Measurements from ENCODE around the gene IGFN1.
"Not testable (repeated sequence)": the region's sequence is repeated elsewhere in the genome, so short reads cannot be mapped to it uniquely, and the experiment has no call there.

Gene IGFN1

DNA sequence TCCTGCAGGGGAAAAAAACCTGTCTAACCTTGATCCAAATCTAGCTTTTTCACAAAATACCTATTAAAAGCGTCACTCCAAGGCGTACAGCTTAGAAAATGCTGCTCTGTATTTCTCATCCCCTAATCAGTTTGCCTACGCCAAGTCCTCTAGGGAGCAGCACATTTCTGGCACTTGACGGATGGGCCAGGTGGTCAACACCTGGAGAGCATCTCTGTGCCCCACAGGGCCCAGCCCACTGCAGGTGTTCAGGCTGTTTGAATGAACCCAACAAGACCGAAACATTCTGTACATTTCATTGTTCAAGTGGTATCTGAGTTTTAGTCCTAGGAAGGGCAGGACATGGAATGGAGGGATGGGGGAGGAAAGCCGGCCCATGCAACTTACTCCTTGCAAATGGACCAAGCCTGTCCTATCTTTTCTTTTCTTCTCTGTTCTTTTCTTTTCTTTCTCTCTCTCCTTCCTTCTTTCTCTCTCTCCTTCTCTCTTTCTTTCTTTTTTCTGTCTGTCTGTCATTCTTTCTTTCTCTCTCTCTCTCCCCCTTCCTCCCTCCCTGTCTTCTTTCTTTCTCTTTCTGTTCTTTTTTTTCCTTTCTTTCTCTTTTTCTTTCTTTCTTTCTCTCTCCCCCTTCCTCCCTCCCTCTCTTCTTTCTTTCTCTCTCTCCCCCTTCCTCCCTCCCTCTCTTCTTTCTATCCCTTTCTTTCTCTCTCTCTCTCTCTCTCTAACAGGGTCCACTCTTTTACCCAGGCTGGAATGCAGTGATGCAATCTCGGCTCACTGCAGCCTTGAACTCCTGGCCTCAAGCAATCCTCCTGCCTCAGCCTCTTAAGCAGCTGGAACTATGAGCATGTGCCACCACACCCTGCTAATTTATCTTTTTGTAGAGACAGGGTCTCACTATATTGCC lies 29.1 kb downstream of the IGFN1 start:
- no peak for DNase-seq

DNA sequence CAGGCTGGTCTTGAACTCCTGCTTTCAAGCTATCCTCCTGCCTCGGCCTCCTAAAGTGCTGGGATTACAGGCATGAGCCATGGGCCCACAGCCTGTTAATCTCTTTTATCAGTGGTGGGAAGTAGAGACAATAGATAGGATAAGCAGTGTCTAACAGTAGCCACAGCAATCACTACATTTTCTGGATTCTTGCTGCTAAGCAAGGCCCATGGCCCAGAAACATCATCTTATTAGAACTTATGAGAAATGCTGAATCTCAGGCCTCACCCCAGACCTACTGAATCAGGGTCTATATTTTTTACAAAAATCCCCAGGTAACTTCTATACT lies 29.7 kb downstream of the IGFN1 start:
- no peak for DNase-seq

DNA sequence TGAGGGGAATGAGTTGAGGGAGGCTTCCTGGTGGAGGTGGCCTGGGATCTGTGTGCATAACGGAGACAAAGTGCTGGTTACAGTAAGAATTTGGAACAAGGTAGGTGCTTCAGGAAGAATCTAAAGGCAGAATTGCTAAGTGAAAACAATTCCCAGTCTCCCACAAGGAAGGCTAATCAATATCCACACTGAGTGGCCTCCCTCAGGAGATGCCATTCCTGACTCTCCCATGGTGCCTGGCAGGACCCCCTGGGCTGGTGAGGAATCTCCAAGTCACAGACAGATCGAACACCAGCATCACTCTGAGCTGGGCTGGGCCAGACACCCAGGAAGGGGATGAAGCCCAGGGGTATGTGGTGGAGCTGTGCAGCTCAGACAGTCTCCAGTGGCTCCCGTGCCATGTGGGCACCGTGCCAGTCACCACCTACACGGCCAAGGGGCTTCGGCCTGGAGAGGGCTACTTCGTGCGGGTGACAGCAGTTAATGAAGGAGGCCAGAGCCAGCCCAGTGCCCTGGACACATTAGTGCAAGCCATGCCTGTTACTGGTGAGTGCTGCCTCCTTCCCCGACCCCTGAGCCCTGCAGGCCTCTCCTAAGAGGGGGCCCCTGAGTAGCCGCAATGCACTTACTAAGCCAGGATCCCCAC lies 30.7 kb downstream of the IGFN1 start:
- no peak for DNase-seq

DNA sequence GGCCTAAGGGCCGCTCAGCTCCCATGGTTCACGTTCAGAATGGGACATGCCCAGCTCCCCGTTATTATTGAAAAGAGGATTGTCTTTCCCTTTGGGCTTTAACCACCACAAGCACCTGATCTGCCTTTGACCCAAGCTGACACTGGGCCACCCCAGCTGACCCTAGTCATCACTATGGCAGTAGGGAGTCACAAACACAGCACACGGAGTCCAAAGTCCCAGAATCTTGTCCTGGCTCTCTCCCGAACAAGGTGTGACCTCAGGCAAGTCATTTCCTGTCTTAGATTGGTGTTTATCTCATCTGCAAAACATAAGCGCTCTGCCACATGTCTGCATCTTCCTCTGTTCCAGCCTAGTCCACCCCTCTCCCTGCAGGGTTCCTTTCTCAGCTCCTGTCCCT lies 31.5 kb downstream of the IGFN1 start:
- DNase-seq: no peak

DNA sequence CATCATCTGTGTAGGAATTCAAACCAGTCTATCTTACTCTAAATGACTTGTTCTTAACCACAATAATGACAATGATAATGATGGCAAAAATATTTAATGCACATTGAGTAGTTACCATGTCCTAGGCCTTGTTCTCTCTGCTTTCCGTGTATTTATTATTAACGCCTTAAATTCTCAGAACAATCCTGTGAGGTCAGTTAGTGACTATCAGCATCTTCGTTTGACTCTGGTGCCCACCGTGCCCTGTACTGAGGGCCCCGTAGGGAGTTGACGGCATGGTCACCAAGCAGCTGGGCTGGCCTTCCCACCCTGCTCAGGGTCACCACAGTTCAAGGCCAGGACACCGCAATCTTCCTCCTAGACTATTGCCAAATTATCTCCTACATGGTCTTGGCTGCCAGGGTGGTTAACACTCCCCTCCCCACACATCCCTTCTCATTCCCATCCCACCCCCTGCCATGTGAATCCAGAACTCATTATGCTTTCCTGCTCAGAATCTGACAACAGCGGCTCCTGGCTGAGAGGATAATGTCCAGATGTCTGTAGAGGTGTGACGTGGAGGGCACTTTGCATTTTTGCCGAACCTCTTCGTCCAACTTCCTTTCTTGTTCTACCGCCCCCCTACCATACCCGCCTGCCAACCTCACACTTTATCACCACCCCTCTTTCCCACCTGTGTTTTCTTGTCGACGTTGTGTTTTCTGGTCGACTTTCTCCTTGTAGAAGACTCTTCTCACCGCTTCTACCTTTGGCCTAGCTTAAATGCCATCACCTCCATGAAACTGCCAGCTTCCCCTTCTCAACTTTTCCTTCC lies 33.4 kb downstream of the IGFN1 start:
- no peak for DNase-seq

DNA sequence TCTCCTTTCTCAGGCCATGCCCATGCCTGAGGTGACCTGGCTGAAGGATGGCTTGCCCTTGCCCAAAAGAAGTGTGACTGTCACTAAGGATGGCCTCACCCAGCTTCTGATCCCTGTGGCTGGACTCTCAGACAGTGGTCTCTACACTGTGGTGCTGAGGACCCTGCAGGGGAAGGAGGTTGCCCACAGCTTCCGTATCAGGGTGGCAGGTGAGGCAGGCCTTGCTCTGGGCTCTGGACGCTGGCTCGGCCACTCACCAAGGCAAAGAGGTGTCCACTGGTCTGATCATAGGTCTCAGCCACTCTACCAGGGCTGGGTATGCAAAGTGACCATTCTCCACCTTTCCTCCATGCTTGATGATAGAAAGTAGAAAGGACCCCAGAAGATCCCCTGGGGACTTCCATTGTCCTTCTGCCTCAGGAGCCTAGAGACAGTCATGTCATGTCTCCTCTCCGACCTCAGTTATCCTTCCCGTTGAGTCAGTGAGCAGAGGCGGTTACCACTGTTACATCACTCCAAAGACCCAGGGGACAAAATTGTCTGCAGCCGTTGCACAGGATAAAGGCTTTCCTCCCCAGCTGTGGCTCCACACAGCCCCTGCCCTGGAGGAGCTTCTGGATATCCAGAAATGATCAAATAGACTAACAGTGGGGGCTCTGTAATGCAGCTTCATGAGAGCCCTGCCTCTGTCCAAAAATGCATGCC lies 34.2 kb downstream of the IGFN1 start:
- DNase-seq: peak; percentile 47

DNA sequence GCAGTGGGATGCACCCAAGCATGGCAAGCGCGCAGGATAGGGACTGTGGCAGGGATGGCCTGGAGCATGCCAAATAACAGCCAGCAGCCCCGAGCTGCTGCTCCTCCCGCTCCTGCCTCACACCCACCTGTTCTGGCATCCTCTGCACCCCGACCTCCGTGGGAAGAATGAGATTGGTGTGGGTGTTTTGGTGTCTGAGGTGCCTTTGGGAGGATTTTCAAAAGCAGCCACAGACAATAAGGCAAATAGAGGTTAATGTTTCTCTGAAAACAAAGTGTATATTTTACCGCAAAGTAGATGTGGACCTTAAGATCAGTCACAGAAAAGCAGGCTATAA lies 35.5 kb downstream of the IGFN1 start:
- no peak for DNase-seq

DNA sequence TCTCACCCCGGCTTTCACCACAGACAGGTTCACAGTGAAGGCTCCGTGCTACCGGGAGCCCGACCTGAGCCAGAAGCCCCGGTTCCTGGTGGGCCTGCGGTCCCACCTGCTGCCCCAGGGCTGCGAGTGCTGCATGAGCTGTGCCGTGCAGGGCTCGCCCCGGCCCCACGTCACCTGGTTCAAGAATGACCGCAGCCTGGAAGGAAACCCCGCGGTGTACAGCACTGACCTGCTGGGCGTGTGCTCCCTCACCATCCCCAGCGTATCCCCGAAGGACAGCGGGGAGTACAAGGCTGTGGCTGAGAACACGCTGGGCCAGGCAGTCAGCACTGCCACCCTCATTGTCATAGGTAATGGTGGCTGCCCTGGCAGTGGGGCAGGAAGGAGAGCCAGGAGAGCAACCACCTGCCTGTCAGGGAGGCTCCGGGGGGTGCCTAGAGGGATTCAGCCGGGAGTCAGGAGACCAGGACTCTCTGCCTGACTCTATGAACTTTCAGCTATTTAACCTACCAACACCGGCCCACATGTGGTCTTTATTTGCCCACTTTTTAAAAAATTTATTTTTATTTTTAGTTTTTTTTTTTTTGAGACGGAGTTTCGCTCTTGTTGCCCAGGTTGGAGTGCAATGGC lies 36.4 kb downstream of the IGFN1 start:
- DNase-seq: no peak

DNA sequence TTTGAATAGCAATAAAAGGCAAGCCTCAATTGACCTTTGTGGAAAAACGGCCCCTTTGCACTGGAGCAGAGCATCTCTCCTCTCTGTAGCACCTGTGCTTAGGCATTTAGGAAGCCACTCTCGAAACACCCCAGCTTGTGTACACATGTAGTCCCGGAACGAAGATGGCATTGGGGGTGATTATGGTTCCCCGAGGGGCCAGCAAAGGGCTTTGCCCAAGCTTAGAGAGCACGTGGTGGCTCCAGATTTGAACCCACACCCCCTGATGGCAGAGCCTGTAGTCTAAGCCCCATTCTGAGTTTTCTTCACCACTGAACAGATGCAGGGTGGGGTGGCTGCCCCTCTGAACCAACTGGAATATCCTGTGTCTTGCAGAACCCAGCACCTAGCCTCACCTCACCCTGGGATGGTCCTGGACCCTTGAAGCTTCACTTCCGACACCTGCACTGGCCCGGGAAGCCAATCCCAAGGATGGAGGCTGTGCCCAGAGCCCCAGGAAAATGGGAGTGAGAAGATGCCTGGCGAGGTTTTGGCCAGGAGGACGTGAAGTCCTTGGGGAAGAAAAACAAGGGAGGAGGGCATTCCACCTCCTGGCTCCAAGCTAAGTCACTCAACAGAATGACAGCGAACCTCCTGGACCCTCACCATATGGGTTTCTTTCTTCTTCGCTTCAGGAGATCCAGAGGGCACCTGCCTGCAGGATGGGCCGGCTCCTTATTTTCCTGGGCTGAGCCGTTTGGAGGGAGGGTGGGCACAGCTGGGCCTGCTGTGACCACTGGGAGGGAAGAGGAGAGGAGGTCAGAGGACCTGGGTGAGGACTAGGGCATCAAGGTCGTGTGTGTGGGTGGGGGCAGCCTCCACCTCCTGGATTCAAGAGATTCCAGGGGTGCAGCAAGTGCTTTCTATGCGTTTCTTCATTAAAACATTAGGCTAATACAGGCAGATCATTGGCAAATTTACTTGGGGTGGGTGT lies 37.7 kb downstream of the IGFN1 start:
- DNase-seq: no peak

DNA sequence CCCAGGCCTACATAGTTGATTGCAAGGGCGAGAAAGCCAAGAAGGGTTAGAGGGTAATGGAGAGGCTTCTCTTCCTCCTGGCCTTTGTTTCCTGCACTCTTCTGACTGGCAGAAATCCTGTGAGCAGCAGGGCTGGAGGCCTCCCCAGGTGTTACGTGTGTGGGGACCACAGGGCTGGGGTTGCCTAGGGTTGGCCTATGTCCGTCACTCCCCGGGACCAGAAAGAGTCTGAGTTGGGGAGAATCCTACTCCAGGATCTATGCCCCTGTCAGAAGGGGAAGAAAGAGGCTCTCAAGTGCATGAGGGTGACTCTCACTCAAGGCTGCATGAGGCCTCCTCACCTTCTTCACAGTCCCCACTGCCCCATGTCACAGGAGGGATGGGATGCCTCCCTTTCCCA lies 38.5 kb downstream of the IGFN1 start:
- no peak for DNase-seq

DNA sequence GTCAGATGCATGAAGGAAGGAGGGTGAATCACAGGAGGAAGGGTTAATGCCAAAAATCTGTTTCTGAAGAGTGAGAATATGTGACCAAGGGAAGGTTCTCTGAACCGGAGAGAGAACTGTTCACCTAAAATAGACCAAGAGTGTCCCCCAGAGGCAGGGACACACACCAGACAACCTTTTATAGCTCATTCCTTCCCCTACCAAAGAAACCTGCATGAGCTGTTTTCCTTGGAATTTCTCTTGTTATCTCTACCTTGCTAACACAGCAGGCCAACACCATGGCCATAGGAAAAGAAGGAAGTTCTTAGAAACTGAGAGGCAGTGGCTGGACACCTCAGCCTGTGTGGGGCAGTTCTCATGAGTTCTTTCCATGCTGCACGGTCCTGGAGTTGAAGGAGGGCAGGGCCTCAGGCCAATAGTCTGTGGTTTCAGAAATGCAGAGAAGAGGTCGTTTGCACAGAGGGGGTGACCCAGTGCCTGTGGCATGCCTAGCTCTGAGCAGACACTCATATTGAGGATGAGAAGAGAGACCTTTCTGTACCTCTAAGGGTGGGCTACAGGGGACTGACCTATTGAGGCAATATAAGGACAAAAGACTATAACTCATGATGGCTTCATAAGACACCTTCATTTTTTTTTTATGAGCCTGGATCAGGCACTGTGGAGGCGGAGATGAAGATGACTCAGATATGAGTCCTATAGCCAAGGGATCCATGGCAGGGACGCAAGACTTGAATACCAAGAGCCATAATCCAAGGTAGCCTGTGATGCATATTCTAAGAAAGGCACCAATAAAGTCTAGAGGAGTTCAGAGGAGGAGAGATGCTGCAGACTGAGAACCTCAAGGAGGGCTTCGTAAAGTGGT lies 39.4 kb downstream of the IGFN1 start:
- no peak for DNase-seq

DNA sequence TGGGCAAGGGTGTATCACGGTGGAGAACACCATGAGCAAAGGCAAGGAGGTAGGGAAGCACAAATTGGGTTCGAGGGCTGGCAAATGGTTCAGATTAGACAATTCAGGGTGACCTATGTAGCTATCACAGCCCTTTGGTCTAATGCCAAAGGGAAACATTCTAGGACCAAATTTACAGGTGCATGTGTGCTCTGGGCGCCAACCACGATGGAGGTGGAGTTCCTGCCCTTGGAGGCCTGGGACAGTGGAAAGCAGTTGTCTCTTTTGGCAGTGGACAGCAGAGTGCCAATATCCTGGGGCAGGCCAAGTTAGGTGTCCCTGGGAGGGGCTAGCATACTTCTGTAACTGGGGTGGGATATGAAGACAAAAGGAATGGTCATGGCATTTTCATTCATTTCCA lies 40.1 kb downstream of the IGFN1 start:
- DNase-seq: no peak

DNA sequence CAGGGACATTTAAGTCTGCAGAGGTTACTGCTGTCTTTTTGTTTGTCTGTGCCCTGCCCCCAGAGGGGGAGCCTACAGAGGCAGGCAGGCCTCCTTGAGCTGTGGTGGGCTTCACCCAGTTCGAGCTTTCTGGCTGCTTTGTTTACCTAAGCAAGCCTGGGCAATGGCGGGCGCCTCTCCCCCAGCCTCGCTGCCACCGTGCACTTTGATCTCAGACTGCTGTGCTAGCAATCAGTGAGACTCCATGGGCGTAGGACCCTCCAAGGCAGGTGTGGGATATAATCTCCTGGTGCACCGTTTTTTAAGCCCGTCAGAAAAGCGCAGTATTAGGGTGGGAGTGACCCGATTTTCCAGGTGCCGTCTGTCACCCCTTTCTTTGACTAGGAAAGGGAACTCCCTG lies 49.0 kb downstream of the IGFN1 start:
- DNase-seq: not testable (repeated sequence)

DNA sequence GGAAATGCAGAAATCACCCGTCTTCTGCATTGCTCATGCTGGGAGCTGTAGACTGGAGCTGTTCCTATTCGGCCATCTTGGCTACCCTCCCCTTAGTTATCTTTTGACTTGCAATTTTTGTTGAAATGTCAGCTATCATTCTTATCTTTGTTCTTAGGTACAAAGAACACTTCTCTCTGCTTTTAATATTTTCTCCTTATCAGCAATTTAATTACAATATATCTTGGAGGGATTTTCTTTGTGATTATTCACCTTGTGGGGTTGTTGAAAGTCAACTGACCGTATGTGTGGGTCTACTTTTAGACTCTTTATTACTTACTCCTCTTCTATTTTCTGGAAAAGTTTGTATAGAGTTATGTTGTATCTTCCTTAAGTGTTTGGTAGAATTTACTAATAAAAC lies 49.5 kb downstream of the IGFN1 start:
- no peak for DNase-seq

DNA sequence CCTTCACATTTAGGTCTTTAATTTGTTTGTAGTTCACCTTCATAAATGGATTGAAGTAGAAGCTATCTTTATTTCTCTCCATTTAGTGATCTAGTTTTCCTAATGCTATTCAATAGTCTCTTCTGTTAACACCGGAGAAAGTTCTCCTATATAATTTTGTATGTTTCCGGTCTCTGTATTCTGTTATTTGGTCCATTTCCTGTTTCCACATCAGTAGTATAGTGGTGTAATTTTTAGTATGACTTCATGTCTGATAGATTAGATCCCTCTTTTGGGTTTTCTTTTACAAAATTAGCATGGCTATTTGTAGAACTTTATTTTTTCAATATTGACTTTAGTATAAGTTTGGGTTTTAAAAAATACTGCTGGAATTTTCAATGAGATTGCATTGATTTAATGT lies 51.1 kb downstream of the IGFN1 start:
- no peak for DNase-seq

DNA sequence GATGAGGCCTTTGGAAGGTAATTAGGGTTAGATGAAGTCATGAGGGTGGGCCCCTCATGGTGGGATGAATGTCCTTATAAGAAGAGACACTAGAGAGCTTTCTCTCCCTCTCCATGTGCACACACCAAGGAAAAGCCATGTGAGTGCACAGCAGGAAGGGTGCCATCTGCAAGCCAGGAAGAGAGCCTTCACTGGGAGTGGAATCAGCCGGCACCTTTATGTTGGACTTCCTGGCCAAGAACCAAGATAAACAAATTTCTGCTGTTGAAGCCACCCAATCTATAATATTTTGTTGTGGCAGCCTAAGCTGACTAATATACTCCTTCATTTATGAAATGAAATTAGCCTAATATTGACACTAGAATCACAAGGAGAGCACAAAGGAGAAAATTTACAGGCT lies 54.5 kb downstream of the IGFN1 start:
- no peak for DNase-seq

DNA sequence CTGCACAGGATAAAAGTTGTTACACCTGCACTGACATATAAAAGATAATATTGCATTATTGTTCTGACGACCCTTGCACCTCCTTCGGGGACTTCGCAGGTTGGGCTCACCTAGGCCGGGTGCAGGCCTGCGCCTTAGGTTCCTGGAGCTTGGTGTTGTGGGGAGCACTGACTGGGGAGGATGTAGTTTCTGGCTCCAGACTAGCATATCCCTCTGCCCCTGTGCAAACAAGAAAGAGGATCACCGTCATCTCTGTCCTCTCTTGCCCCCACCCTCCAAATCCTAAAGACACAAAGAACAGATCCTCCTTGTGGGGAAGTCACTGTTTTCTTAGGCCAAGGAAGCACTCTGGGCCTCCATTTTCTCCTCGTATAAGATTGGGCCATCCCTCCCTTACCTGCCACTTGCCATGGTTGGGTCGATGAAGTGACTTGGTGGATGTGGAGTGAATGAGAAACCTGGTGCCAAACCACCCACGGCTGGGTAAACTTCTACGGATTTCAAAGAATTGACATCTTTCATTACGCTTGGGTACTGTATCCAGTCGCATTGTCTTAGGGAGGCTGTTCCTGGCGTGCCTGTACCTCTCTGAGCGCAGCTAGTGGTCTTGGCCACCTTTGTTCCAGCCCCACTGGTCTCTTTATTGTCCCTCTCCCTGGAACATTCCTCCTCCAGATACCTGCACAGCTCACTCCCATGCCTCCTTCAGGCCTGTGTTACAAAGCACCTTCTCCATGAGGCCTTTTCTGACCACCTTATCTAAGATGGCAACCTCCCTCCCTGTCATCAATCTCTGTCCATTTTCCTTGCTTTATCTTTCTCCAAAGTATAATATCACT lies 58.3 kb downstream of the IGFN1 start:
- no peak for DNase-seq

DNA sequence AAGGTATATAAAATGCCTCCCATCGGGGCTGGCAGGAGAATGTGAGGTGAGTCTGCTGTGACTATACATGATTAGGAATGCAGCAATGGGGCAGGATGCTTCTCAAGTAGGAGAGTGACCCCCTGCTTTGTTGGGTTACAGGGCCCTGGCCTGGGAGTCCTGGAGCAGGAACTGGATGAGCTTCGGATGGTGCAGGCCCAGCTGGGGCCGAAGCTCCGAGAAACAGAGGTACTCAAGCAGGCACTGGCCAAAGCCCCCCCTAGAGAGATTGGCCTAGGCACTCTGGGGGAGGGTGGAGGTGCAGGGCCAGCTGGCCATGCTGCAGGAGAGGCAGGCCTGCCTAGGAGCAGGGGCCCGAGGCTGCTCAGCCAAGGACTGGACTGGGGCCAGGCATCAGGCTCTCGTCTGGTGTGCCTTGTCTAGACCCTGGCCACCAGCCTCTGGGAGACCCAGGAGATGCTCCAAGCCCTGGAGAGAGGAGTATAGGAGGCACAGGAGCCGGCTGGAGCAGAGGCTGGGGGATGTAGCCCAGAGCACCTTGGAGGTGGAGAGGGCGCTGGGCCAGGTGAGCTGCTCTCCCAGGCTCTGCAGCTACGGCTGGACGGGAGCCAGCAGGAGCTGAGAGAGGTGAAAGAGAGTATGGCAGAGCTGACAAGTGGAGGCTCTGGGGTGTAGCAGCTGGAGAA lies 59.8 kb downstream of the IGFN1 start:
- no peak for DNase-seq

DNA sequence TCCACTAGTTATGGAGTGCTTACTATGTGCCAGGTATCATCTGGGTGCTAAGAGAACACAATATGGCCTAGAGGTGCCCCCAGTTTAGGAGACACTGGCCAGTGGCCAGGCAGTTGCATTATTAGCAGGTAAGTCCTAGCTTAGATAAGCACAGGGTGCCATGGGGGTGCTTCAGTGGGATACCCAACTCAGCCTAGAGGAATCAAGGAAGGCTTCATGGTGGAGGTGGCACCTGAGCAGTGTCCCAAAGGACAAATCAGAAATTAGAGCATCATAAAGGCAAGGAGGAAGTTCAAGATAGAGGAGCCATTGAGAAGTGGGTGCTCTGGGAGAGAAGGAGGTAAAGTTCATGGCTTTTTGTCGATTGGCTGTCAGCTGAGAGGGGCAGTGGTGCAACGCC lies 60.8 kb downstream of the IGFN1 start:
- DNase-seq: no peak

All from MV-4-11 (cell line).